GM12878 (cell line): Measurements from ENCODE around the gene DOCK2.

Source experiments
- CBX3 ChIP-seq: fragments of 200-600 bp; sonication (generic); IDR thresholded peaks from 2 replicates; pipeline ENCODE4 v1.6.1; 2016; ENCODE audit warnings: low read depth, borderline replicate concordance
- CEBPB ChIP-seq, 2 experiments: fragments of 150-350 bp in 1 of 2; IDR thresholded peaks; 2 replicates each; pipeline ENCODE4 v1.6.1; 2012 to 2014; ENCODE audit warnings: low read depth in 2 of 2, low read length in 2 of 2, borderline replicate concordance in 1 of 2, inconsistent platforms in 1 of 2
- CHD4 ChIP-seq: fragments of 200-600 bp; sonication (generic); IDR thresholded peaks from 2 replicates; pipeline ENCODE4 v1.6.1; 2016; ENCODE audit warnings: mild to moderate bottlenecking
- EGR1 ChIP-seq, 2 experiments: IDR thresholded peaks; 1 replicate in 1 of 2; 2 replicates in 1 of 2; pipeline ENCODE4 v1.6.1; 2011 to 2012; ENCODE audit warnings: low read depth in 2 of 2, low read length in 2 of 2, borderline replicate concordance in 1 of 2, mild to moderate bottlenecking in 1 of 2, moderate library complexity in 1 of 2
- FOXM1 ChIP-seq: IDR thresholded peaks from 2 replicates; pipeline ENCODE4 v1.6.1; 2012; ENCODE audit warnings: low read depth, mild to moderate bottlenecking, inconsistent platforms, low read length, moderate library complexity
- MXI1 ChIP-seq: fragments of 150-350 bp; IDR thresholded peaks from 2 replicates; pipeline ENCODE4 v1.6.1; 2011; ENCODE audit warnings: low read depth, mild to moderate bottlenecking, inconsistent platforms, low read length, improper control_type of control experiment
- POLR2A ChIP-seq: IDR thresholded peaks from 2 replicates; pipeline ENCODE4 v1.6.1; 2011; ENCODE audit warnings: low read depth, mild to moderate bottlenecking, low read length
- POLR2AphosphoS5 ChIP-seq: IDR thresholded peaks from 2 replicates; pipeline ENCODE4 v1.6.1; 2011; ENCODE audit warnings: mild to moderate bottlenecking, low read length, inconsistent platforms
- RAD21 ChIP-seq: IDR thresholded peaks from 2 replicates; pipeline ENCODE4 v1.6.1; 2011; ENCODE audit warnings: mild to moderate bottlenecking, low read depth, low read length, moderate library complexity; ENCODE audit not compliant: insufficient read depth
- RFX5 ChIP-seq: IDR thresholded peaks from 2 replicates; pipeline ENCODE4 v1.6.1; 2011; ENCODE audit warnings: low read depth, low read length, improper control_type of control experiment
- TCF12 ChIP-seq: IDR thresholded peaks from 2 replicates; pipeline ENCODE4 v1.6.1; 2011; ENCODE audit warnings: low read depth, mild to moderate bottlenecking, low read length
- ZNF24 ChIP-seq: fragments of 450-650 bp; IDR thresholded peaks from 2 replicates; pipeline ENCODE4 v1.6.1; 2017; ENCODE audit warnings: antibody characterized with exemption, mild to moderate bottlenecking
- TF ChIP-seq, protein P1 (sequence below): fragments of 450-650 bp; formaldehyde crosslinking; IDR thresholded peaks from 2 replicates; pipeline ENCODE4 v1.4.0; 2022; ENCODE audit warnings: mild to moderate bottlenecking, moderate library complexity
- TF ChIP-seq, protein P2 (sequence below), 3 experiments: IDR thresholded peaks in 2 of 3; conservative IDR thresholded peaks in 1 of 3; 2 replicates each; pipeline ENCODE4 v1.5.1; 2011; ENCODE audit warnings: low read depth in 3 of 3, low read length in 3 of 3, mild to moderate bottlenecking in 3 of 3, control low read depth in 2 of 3, moderate library complexity in 2 of 3, inconsistent platforms in 1 of 3, mixed read lengths in 1 of 3; ENCODE audit not compliant: control insufficient read depth in 2 of 3, insufficient read depth in 1 of 3; ENCODE audit errors: extremely low read depth in 1 of 3

DNA sequence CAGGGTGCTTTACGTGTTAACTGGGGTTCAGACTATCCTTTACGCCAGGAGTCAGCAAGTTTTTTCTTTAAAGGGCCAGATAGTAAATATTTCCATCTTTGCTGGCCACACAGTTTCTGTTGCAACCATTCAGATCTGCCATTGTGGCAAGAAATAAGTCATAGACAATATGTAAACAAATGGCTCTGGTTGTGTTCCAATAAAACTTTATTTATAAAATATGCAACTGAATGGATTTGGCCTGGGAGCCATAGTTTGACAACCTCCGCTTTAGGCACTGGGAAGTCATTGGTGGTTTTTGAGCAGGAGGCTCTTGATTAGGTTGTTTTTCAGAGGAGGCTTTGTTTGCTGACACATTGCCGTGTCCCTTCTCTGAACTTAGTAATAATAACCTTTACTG, 252.5 kb downstream of the DOCK2 start:
- TF ChIP-seq RAD21 (no peak), CEBPB (IDR thresholded peaks at IDR 0.05; ENCODE audit: borderline replicate concordance in 1 of 2, low read depth in 2 of 2, low read length in 2 of 2) (no peak), RFX5 (no peak), EGR1 (IDR thresholded peaks at IDR 0.05; ENCODE audit: borderline replicate concordance in 1 of 2, low read depth in 2 of 2, low read length in 2 of 2) (no peak), POLR2A (no peak), CHD4 (no peak), TCF12 (no peak), POLR2AphosphoS5 (no peak), ZNF24 (no peak), CBX3 (no peak), MXI1 (no peak), FOXM1 (no peak)
- TF ChIP-seq, protein P1, sequence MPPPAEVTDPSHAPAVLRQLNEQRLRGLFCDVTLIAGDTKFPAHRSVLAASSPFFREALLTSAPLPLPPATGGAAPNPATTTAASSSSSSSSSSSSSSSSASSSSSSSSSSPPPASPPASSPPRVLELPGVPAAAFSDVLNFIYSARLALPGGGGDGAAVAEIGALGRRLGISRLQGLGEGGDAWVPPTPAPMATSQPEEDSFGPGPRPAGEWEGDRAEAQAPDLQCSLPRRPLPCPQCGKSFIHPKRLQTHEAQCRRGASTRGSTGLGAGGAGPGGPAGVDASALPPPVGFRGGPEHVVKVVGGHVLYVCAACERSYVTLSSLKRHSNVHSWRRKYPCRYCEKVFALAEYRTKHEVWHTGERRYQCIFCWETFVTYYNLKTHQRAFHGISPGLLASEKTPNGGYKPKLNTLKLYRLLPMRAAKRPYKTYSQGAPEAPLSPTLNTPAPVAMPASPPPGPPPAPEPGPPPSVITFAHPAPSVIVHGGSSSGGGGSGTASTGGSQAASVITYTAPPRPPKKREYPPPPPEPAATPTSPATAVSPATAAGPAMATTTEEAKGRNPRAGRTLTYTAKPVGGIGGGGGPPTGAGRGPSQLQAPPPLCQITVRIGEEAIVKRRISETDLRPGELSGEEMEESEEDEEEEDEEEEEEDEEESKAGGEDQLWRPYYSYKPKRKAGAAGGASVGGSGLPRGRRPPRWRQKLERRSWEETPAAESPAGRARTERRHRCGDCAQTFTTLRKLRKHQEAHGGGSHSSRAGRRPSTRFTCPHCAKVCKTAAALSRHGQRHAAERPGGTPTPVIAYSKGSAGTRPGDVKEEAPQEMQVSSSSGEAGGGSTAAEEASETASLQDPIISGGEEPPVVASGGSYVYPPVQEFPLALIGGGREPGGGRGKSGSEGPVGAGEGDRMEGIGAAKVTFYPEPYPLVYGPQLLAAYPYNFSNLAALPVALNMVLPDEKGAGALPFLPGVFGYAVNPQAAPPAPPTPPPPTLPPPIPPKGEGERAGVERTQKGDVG (CRISPR knock-in tag), result no peak
- TF ChIP-seq, protein P2, sequence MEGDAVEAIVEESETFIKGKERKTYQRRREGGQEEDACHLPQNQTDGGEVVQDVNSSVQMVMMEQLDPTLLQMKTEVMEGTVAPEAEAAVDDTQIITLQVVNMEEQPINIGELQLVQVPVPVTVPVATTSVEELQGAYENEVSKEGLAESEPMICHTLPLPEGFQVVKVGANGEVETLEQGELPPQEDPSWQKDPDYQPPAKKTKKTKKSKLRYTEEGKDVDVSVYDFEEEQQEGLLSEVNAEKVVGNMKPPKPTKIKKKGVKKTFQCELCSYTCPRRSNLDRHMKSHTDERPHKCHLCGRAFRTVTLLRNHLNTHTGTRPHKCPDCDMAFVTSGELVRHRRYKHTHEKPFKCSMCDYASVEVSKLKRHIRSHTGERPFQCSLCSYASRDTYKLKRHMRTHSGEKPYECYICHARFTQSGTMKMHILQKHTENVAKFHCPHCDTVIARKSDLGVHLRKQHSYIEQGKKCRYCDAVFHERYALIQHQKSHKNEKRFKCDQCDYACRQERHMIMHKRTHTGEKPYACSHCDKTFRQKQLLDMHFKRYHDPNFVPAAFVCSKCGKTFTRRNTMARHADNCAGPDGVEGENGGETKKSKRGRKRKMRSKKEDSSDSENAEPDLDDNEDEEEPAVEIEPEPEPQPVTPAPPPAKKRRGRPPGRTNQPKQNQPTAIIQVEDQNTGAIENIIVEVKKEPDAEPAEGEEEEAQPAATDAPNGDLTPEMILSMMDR (IDR thresholded peaks at IDR 0.05 in 2 of 3, conservative IDR thresholded peaks at IDR 0.05 in 1 of 3; ENCODE audit: control insufficient read depth in 2 of 3, extremely low read depth in 1 of 3, insufficient read depth in 1 of 3, low read depth in 3 of 3, low read length in 3 of 3), result no peak
